ENCODE data around the gene DNM1.

- no peak for TF ChIP-seq CTCF (IDR thresholded peaks at IDR 0.05 in 2 of 3, conservative IDR thresholded peaks at IDR 0.05 in 1 of 3; ENCODE audit: control insufficient read depth in 2 of 3, extremely low read depth in 1 of 3, insufficient read depth in 1 of 3, low read depth in 3 of 3, low read length in 3 of 3)
- no peak for TF ChIP-seq JUND (IDR thresholded peaks at IDR 0.05; ENCODE audit: low read depth, low read length)
- TF ChIP-seq PAX5 (IDR thresholded peaks at IDR 0.05; ENCODE audit: borderline replicate concordance, low read depth, low read length): no peak
Measured at GRCh38 chr9:128271112-128271511, 67.9 kb downstream of the DNM1 start.
